ENCODE data around the gene TPM3. TPM values are rescaled to one million over a fixed set of nuclear protein-coding genes. Genes with fewer than 3 reads are reported as not detected.
A peak's percentile ranks its signal among the peaks of the same experiment; 100 is the strongest.

TPM3 gene
- total RNA-seq, 2 experiments from 2014 or later = 235 to 420 TPM

DNA sequence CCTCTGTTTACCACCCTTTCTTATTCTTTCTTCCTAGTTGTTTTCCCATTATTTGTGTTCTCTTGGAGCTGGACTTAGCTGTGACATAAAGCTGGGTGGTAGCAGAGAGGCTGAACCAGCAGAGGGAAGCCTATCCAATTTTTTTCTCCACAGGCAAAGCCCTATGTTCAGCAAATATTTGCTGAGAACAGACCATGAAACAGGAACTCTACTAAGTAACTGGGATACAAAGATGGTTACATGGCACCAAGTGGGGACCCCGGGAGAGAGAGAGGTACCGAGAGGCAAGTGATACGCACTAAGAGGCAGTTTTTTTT lies 7.6 kb upstream of the TPM3 start:
- intact Hi-C loops (cut with micrococcal nuclease; ENCODE audit: unreplicated experiment) = loop anchor here (1.0 kb wide), 2 partner anchors 73 to 136 kb away; partner anchors contain the start of gene HAX1
- ChIA-PET CTCF (ENCODE audit: unreplicated experiment) (interaction anchor here (1.3 kb wide), 1 partner anchor 72 kb away, joined by 3 read pairs; the partner anchor contains the start of gene HAX1), POLR2A (interaction anchor here (0.6 to 1.2 kb wide), 2 partner anchors 71 to 135 kb away, joined by 3 to 5 read pairs; no protein-coding TSS in a partner anchor)
- Histone ChIP-seq H3K4me3 (ENCODE audit: low read depth, low read length, poor library complexity, severe bottlenecking) (no peak overlapping the region), H3K4me2 (ENCODE audit: low read length) (peak overlapping the region; percentile 37; the same call in 1 of the 2 replicates), H3K9me2 (ENCODE audit: insufficient read depth, low read length) (no peaks in the 10 kb centered on the region), H3K9me3 (ENCODE audit: low read length) (no peaks in the 10 kb centered on the region), H3K79me2 (ENCODE audit: insufficient read depth, low read depth, low read length) (no peaks in the 10 kb centered on the region), H3K27ac (ENCODE audit: low read depth, low read length, poor library complexity, severe bottlenecking) (no peak overlapping the region), H4K20me1 (ENCODE audit: insufficient read depth, low read length) (no peaks in the 10 kb centered on the region), H2AFZ (ENCODE audit: low read length) (peak overlapping the region; percentile 56; the same call in 1 of the 2 replicates), H3K36me3 (ENCODE audit: insufficient read depth, low read length) (no peaks in the 10 kb centered on the region), H3K4me1 (ENCODE audit: insufficient read depth, low read length, poor library complexity, severe bottlenecking) (no peaks in the 10 kb centered on the region)
- no peak for TF ChIP-seq EZH2phosphoT487 (IDR thresholded peaks at IDR 0.05; ENCODE audit: borderline replicate concordance, low read depth, low read length)
- no peak for TF ChIP-seq CTCF (conservative IDR thresholded peaks at IDR 0.05; ENCODE audit: low read length)
- no peak for DNase-seq (ENCODE audit: low spot score)
- BruUV-seq (replicated peaks) = no TSS peak

DNA sequence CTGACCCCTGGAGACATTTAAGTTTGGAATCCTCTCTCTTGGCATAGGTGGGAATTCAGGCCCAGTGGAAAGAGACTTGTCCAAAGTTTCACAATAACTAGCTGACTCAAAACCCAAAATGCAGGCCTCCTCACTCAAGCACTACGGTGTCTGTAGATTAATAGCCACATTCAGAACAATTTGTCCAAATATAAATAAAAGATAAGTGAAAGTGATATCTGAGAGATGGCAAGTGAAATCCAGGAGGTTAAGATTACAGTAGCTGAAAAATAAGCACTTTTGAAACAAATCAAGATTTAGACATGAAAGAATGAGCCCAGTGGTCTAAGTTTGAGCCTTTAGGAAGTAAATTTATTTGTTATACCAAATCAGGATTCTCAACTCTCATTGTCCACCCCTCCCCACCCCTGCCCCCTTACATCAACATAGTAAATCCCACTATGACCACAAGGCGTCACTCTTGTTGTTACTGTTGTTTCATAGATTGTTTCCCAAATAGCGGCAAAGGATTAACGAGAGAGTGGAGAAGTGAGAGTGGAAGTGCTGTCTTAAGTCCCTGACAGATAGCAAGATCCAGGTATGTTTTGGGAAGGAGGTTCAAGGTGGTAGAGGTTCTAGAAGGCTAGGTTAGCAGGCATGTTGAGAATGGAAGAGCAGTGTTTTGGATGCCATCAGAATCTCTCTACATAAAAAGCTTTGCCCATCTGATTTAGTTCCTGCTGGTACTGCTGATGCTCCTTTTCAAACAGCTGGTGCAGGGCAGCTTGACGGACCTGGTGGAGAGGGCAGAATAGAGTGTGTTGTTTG lies 7.1 kb upstream of the TPM3 start:
- no peaks in the 10 kb centered on the region for H3K36me3 ChIP-seq (ENCODE audit: insufficient read depth, low read length)
- peak; percentile 71 for DNase-seq (ENCODE audit: low spot score)
- intact Hi-C loops (cut with micrococcal nuclease; ENCODE audit: unreplicated experiment) = loop anchor here (1.0 kb wide), 2 partner anchors 73 to 136 kb away; partner anchors contain the start of gene HAX1
- peak; percentile 86 for TF ChIP-seq CTCF (conservative IDR thresholded peaks at IDR 0.05; ENCODE audit: low read length)
- TF ChIP-seq EZH2phosphoT487 (IDR thresholded peaks at IDR 0.05; ENCODE audit: borderline replicate concordance, low read depth, low read length) = no peak
- ChIA-PET POLR2A (interaction anchor here (0.6 to 1.2 kb wide), 2 partner anchors 72 to 136 kb away, joined by 3 to 5 read pairs; no protein-coding TSS in a partner anchor), CTCF (ENCODE audit: unreplicated experiment) (interaction anchor here (1.3 kb wide), 1 partner anchor 73 kb away, joined by 3 read pairs; the partner anchor contains the start of gene HAX1)
- no peaks in the 10 kb centered on the region for H3K79me2 ChIP-seq (ENCODE audit: insufficient read depth, low read depth, low read length)
- BruUV-seq (replicated peaks) = no TSS peak
- no peak overlapping the region for H3K4me3 ChIP-seq (ENCODE audit: low read depth, low read length, poor library complexity, severe bottlenecking)
- H3K9me2 ChIP-seq (ENCODE audit: insufficient read depth, low read length) = no peaks in the 10 kb centered on the region
- H3K9me3 ChIP-seq (ENCODE audit: low read length) = no peaks in the 10 kb centered on the region
- H4K20me1 ChIP-seq (ENCODE audit: insufficient read depth, low read length) = no peaks in the 10 kb centered on the region
- peak overlapping the region; percentile 56; the same call in 1 of the 2 replicates for H2AFZ ChIP-seq (ENCODE audit: low read length)
- peak overlapping the region; percentile 37 for H3K4me2 ChIP-seq (ENCODE audit: low read length)
- no peak overlapping the region for H3K27ac ChIP-seq (ENCODE audit: low read depth, low read length, poor library complexity, severe bottlenecking)
- no peaks in the 10 kb centered on the region for H3K4me1 ChIP-seq (ENCODE audit: insufficient read depth, low read length, poor library complexity, severe bottlenecking)

GRCh38 chr1:154193821-154194220 lies 1.9 kb upstream of the TPM3 start:
- Histone ChIP-seq H3K4me1 (ENCODE audit: insufficient read depth, low read length, poor library complexity, severe bottlenecking) (no peaks in the 10 kb centered on the region), H2AFZ (ENCODE audit: low read length) (no peak overlapping the region), H3K9me2 (ENCODE audit: insufficient read depth, low read length) (no peaks in the 10 kb centered on the region), H3K36me3 (ENCODE audit: insufficient read depth, low read length) (no peaks in the 10 kb centered on the region), H4K20me1 (ENCODE audit: insufficient read depth, low read length) (no peaks in the 10 kb centered on the region), H3K27ac (ENCODE audit: low read depth, low read length, poor library complexity, severe bottlenecking) (no peak overlapping the region), H3K9me3 (ENCODE audit: low read length) (no peaks in the 10 kb centered on the region), H3K79me2 (ENCODE audit: insufficient read depth, low read depth, low read length) (no peaks in the 10 kb centered on the region), H3K4me3 (ENCODE audit: low read depth, low read length, poor library complexity, severe bottlenecking) (no peak overlapping the region), H3K4me2 (ENCODE audit: low read length) (no peak overlapping the region)
- CTCF ChIA-PET (ENCODE audit: unreplicated experiment) = no interaction called here
- intact Hi-C loops (cut with micrococcal nuclease; ENCODE audit: unreplicated experiment) = no loop called here
- DNase-seq (ENCODE audit: low spot score) = no peak
- no TSS peak for BruUV-seq (replicated peaks)
- TF ChIP-seq EZH2phosphoT487 (IDR thresholded peaks at IDR 0.05; ENCODE audit: borderline replicate concordance, low read depth, low read length) = no peak
- no peak for TF ChIP-seq CTCF (conservative IDR thresholded peaks at IDR 0.05; ENCODE audit: low read length)
- POLR2A ChIA-PET = interaction anchor here (1.3 kb wide), 1 partner anchor 16 kb away, joined by 3 read pairs; no protein-coding TSS in a partner anchor

Data from OCI-LY7 (cell line).